ENCODE measurements around the gene CAMK1D. TPM values are rescaled to one million over a fixed set of nuclear protein-coding genes. Genes with fewer than 3 reads are reported as not detected.

The CAMK1D gene
- total and polyA plus RNA-seq, 2 donors (not counting 3 experiments of a cell fraction or from before 2014, with no cell fraction given): 0.37 to 4.2 TPM

GRCh38 chr10:12613136-12613535 is 263.8 kb downstream of the CAMK1D start:
- no peaks in the 10 kb centered on the region for H3K9me3 ChIP-seq (replicated peaks; ENCODE audit: control insufficient read depth, insufficient read depth, low read length)
- no peak overlapping the region for H3K4me3 ChIP-seq (replicated peaks in 1 of 3; ENCODE audit: insufficient read depth in 1 of 3, low read depth in 1 of 3, low read length in 3 of 3)
- no peaks in the 10 kb centered on the region for H3K79me2 ChIP-seq (ENCODE audit: control insufficient read depth, insufficient read depth, low read length)
- BruUV-seq (replicated peaks): no TSS peak
- CTCF ChIA-PET: no interaction called here
- no peak overlapping the region for H3K9ac ChIP-seq (replicated peaks; ENCODE audit: extremely low read depth, insufficient read depth, low read length)
- no peaks in the 10 kb centered on the region for H4K20me1 ChIP-seq (replicated peaks; ENCODE audit: control insufficient read depth, extremely low read depth, insufficient read depth, low read length)
- peaks cover 14% of the 10 kb centered on the region for H3K4me1 ChIP-seq (ENCODE audit: control insufficient read depth, extremely low read depth, insufficient read depth, low read length)
- H2AFZ ChIP-seq (ENCODE audit: low read depth, low read length): no peak overlapping the region
- no peak for TF ChIP-seq EZH2 (IDR thresholded peaks at IDR 0.05; ENCODE audit: borderline replicate concordance, low read depth, low read length, severe bottlenecking)
- TF ChIP-seq GATA2 (IDR thresholded peaks at IDR 0.05; ENCODE audit: insufficient read depth, insufficient read length, low read depth, low read length): no peak
- no peak for TF ChIP-seq POLR2A (IDR thresholded peaks at IDR 0.05; ENCODE audit: low read depth, low read length)
- POLR2A ChIA-PET: no interaction called here
- H3K27me3 ChIP-seq (ENCODE audit: control insufficient read depth in 2 of 2, insufficient read depth in 2 of 2, low read length in 2 of 2): no peaks in the 10 kb centered on the region
- no peak for DNase-seq (ENCODE audit: low read depth, low spot score)
- intact Hi-C loops (cut with micrococcal nuclease): no loop called here
- H3K9me1 ChIP-seq (replicated peaks; ENCODE audit: control insufficient read depth, extremely low read depth, insufficient read depth, low read length): no peaks in the 10 kb centered on the region
- no peaks in the 10 kb centered on the region for H3K36me3 ChIP-seq (ENCODE audit: control insufficient read depth in 2 of 2, extremely low read depth in 1 of 2, insufficient read depth in 2 of 2, low read length in 2 of 2)
- no peak overlapping the region for H3K27ac ChIP-seq (ENCODE audit: insufficient read depth, low read depth, low read length)
- no peak overlapping the region for H3K4me2 ChIP-seq (ENCODE audit: insufficient read depth, low read length)
- dilution Hi-C loops (cut with MboI; ENCODE audit: extremely low pct_ligation_motif_present, low sequenced_read_pairs): no loop called here
- no peak for FAIRE-seq

- Histone ChIP-seq H2AFZ (ENCODE audit: low read depth, low read length) (peak overlapping the region; percentile 36), H4K20me1 (replicated peaks; ENCODE audit: control insufficient read depth, extremely low read depth, insufficient read depth, low read length) (no peaks in the 10 kb centered on the region), H3K9me1 (replicated peaks; ENCODE audit: control insufficient read depth, extremely low read depth, insufficient read depth, low read length) (no peaks in the 10 kb centered on the region), H3K4me3 (replicated peaks in 1 of 3; ENCODE audit: insufficient read depth in 1 of 3, low read depth in 1 of 3, low read length in 3 of 3) (no peak overlapping the region), H3K27ac (ENCODE audit: insufficient read depth, low read depth, low read length) (peak overlapping the region; percentile 85), H3K9me3 (replicated peaks; ENCODE audit: control insufficient read depth, insufficient read depth, low read length) (no peaks in the 10 kb centered on the region), H3K4me2 (ENCODE audit: insufficient read depth, low read length) (no peak overlapping the region), H3K9ac (replicated peaks; ENCODE audit: extremely low read depth, insufficient read depth, low read length) (peak overlapping the region; percentile 22), H3K4me1 (ENCODE audit: control insufficient read depth, extremely low read depth, insufficient read depth, low read length) (peaks cover 12% of the 10 kb centered on the region), H3K27me3 (ENCODE audit: control insufficient read depth in 2 of 2, insufficient read depth in 2 of 2, low read length in 2 of 2) (no peaks in the 10 kb centered on the region), H3K36me3 (ENCODE audit: control insufficient read depth in 2 of 2, extremely low read depth in 1 of 2, insufficient read depth in 2 of 2, low read length in 2 of 2) (no peaks in the 10 kb centered on the region), H3K79me2 (ENCODE audit: control insufficient read depth, insufficient read depth, low read length) (no peaks in the 10 kb centered on the region)
- intact Hi-C loops (cut with micrococcal nuclease) (loop anchor here (1.0 kb wide), 1 partner anchor 231 kb away; no protein-coding TSS in a partner anchor), dilution Hi-C loops (cut with MboI; ENCODE audit: extremely low pct_ligation_motif_present, low sequenced_read_pairs) (no loop called here)
- ChIA-PET CTCF (interaction anchor here (0.7 to 1.6 kb wide), 3 partner anchors 42 to 98 kb away, joined by 3 to 8 read pairs (median 3); no protein-coding TSS in a partner anchor), POLR2A (no interaction called here)
- TF ChIP-seq POLR2AphosphoS5 (IDR thresholded peaks at IDR 0.05; ENCODE audit: insufficient read depth, low read depth, low read length): no peak
- TF ChIP-seq EZH2 (IDR thresholded peaks at IDR 0.05; ENCODE audit: borderline replicate concordance, low read depth, low read length, severe bottlenecking): no peak
- TF ChIP-seq MYC (IDR thresholded peaks at IDR 0.05; ENCODE audit: low read depth, low read length): peak; percentile 64
- peak; percentile 68 for TF ChIP-seq MAX (IDR thresholded peaks at IDR 0.05; ENCODE audit: insufficient read depth, insufficient read length)
- TF ChIP-seq JUN (IDR thresholded peaks at IDR 0.05; ENCODE audit: borderline replicate concordance, insufficient read depth, insufficient read length, low read depth): peak; percentile 74
- no peak for TF ChIP-seq POLR2A (IDR thresholded peaks at IDR 0.05; ENCODE audit: low read depth, low read length)
- peak; percentile 74 for DNase-seq (ENCODE audit: low read depth, low spot score)
- FAIRE-seq: peak; percentile 80
- no TSS peak for BruUV-seq (replicated peaks)
Measured at GRCh38 chr10:12614177-12614995, 265.0 kb downstream of the CAMK1D start.

All from endothelial cell of umbilical vein (primary cell).